AG04449 (cell line): ENCODE measurements around the gene BRD4.
"Not testable (repeated sequence)": the region's sequence is repeated elsewhere in the genome, so short reads cannot be mapped to it uniquely, and the experiment has no call there.

ENCODE experiments used
- CTCF ChIA-PET: fragments of 350-600 bp; formaldehyde crosslinking; extraction: SDS; loops from one replicate; lab custom pipeline; 2021; ENCODE audit warnings: antibody characterized with exemption; lab: Yijun Ruan, JAX
- POLR2A ChIA-PET: fragments of 400-600, 350-600 bp; formaldehyde crosslinking; extraction: SDS; loops from one replicate; lab custom pipeline; 2020; ENCODE audit warnings: antibody characterized with exemption, inconsistent platforms; lab: Yijun Ruan, JAX
- DNase-seq: peaks from one replicate; pipeline ENCODE4 v3.0.0-alpha.2; 2010; ENCODE audit warnings: low read depth, low spot score
- H3K4me3 ChIP-seq: 2 replicates; pipeline ENCODE4 v1.5.1; 2011; ENCODE audit warnings: low read depth, mild to moderate bottlenecking, control low read depth, low read length
- TF ChIP-seq, protein P1 (sequence below): IDR thresholded peaks from one replicate; pipeline ENCODE4 v1.5.1; 2011; ENCODE audit warnings: mild to moderate bottlenecking, moderate library complexity, low read length, control low read depth, inconsistent platforms; ENCODE audit not compliant: insufficient read depth; ENCODE audit errors: missing control alignments

The BRD4 gene

DNA sequence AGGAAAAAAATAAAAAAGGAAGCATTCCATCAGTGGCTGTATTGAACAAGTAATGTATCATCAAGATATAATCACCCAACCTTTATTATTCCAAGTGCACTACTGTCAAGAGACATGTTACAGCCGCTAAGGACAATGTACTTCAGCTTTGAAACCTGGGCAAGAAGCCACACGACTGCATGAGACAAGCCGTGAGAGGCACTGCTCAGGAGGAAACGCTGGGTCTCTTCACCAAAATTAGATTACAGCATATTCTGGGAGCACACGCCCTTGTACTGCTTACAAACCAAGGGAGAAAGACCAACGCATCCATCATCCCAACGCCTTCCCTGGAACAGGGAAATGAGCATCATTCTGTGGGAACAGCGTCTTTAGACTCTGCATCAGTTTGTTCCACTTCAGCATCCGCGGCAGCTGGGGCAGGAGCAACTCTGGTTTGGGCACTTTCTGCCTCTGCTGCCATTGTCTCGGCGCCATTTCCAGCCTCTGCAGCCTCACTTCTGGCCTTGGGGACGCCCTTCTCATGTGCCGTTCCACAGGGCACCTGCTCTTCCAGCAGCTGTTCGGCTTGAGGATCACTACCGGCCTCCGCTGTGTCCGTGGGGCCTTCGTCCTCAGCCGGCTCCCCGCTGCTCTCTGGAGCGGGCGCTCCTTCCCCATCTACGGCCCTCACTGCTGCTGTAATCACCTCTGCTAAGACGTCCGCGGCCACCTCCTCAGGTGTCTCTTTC lies 22.4 kb upstream of the BRD4 start:
- H3K4me3 ChIP-seq = no peak overlapping the region
- DNase-seq = no peak
- POLR2A ChIA-PET = no interaction called here
- TF ChIP-seq, protein P1, sequence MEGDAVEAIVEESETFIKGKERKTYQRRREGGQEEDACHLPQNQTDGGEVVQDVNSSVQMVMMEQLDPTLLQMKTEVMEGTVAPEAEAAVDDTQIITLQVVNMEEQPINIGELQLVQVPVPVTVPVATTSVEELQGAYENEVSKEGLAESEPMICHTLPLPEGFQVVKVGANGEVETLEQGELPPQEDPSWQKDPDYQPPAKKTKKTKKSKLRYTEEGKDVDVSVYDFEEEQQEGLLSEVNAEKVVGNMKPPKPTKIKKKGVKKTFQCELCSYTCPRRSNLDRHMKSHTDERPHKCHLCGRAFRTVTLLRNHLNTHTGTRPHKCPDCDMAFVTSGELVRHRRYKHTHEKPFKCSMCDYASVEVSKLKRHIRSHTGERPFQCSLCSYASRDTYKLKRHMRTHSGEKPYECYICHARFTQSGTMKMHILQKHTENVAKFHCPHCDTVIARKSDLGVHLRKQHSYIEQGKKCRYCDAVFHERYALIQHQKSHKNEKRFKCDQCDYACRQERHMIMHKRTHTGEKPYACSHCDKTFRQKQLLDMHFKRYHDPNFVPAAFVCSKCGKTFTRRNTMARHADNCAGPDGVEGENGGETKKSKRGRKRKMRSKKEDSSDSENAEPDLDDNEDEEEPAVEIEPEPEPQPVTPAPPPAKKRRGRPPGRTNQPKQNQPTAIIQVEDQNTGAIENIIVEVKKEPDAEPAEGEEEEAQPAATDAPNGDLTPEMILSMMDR = no peak
- CTCF ChIA-PET = no interaction called here

DNA sequence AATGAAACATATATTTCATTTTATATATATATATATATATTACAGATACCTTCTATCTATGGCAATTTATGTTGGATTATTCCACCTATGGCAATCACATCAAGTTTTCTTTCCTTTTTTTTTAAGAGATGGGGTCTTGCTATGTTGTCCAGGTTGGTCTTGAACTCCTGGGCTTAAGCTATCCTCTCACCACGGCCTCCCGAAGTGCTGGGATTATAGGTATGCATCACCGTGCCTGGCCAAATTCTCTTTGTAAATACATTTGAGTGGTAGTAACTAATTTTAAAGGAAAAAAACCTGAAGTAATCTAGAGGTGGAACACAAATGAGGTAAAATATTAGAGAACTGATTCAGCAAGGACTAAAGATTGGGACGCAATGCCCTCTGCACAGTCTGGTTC lies 21.6 kb upstream of the BRD4 start:
- H3K4me3 ChIP-seq = no peak overlapping the region
- no peak for DNase-seq
- POLR2A ChIA-PET = no interaction called here
- TF ChIP-seq, protein P1 = no peak
- CTCF ChIA-PET = no interaction called here

DNA sequence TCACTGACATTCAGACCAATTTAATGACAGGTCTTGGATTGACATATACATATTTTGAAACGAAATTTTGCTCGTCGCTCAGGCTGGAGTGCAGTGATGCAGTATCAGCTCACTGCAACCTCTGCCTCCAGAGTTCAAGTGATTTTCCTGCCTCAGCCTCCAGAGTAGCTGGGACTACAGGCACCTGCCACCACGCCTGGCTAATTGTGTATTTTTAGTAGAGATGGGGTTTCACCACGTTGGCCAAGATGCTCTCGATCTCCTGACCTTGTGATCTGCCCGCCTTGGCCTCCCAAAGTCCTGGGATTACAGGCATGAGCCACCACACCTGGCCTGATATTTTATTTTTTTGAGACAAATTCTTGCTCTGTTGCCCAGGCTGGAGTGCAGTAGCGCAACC lies 20.2 kb upstream of the BRD4 start:
- H3K4me3 ChIP-seq, CTCF ChIA-PET, DNase-seq, POLR2A ChIA-PET: not testable (repeated sequence)

DNA sequence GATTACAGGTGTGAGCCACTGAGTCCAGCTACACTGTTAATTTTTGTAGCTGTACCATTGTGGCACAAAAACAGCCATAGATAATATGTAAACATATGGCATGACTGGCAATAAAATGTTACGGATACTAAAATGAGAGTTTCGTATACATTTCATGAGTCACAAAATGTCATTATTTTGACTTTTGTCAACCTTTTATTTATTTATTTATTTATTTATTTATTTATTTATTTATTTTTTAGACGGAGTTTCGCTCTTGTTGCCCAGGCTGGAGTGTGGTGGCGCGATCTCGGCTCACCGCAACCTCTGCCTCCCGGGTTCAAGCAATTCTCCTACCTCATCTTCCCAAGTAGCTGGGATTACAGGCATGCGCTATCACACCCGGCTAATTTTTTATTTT lies 9.0 kb upstream of the BRD4 start:
- POLR2A ChIA-PET, H3K4me3 ChIP-seq, DNase-seq, CTCF ChIA-PET: not testable (repeated sequence)

DNA sequence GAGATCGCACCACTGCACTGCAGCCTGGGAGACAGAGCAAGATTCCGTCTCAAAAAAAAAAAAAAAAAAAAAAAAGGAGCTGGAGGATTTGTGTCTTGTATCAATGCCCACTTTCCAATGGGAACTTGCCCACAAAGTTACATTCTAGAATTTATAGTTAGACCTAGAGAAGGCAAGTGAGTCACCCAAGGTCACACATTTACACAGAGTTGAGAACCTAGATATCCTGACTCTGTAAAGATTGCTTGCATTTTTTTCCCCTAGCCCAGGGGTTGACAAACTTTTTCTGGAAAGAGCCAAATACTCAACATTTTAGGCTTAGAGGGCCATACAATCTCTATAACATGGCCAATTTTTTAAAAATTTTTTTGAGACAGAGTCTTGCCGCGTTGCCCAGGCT lies 7.7 kb upstream of the BRD4 start:
- CTCF ChIA-PET = interaction anchor here (0.7 to 1.0 kb wide), 3 partner anchors 11 to 189 kb away, joined by 3 read pairs; no protein-coding TSS in a partner anchor
- H3K4me3 ChIP-seq = no peak overlapping the region
- POLR2A ChIA-PET = interaction anchor here (0.7 kb wide), 1 partner anchor 90 kb away, joined by 4 read pairs; no protein-coding TSS in a partner anchor
- no peak for DNase-seq
- TF ChIP-seq, protein P1 = no peak

DNA sequence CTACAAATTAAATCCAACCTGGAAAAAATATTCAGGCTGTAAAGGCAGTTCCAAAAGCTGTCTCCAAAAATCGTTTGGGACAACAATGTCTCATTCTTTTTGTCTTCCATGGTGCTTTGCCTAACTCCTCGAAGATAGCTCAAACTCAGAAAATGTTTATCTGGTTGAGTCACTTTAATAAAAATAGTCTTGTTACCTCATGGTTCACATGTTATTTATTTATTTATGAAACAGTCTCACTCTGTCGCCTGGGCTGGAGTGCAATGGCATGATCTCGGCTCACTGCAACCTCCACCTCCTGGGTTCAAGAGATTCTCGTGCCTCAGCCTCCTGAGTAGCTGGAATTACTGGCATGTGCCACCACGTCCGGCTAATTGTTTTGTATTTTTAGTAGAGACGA lies 4.9 kb upstream of the BRD4 start:
- ChIA-PET POLR2A (interaction anchor here (0.5 to 0.6 kb wide), 2 partner anchors 25 to 101 kb away, joined by 3 read pairs; no protein-coding TSS in a partner anchor), CTCF (interaction anchor here (0.9 to 2.5 kb wide), 6 partner anchors 9 to 160 kb away, joined by 3 to 9 read pairs (median 4); no protein-coding TSS in a partner anchor)
- TF ChIP-seq, protein P1 = no peak
- DNase-seq = no peak
- no peak overlapping the region for H3K4me3 ChIP-seq

DNA sequence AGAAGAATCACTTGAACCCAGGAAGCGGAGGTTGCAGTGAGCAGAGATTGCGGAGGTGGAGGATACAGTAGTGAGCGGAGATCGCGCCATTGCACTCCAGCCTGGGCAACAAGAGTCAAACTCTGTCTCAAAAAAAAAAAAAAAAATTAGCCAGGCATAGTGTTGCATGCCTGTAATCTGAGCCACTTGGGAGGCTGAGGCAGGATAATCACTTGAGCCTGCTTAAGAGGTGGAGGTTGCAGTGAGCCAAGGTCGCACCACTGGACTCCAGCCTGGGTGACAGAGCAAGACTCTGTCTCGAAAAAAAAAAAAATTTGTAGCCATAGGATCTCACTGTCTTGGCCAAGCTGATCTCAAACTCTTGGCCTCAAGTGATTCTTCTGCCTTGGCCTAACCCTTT lies 3.7 kb upstream of the BRD4 start:
- POLR2A ChIA-PET, H3K4me3 ChIP-seq, DNase-seq: not testable (repeated sequence)
- CTCF ChIA-PET = interaction anchor here (0.8 to 1.0 kb wide), 2 partner anchors 35 to 75 kb away, joined by 3 read pairs; no protein-coding TSS in a partner anchor
